Neural cell (in vitro differentiated cells): ENCODE data around the gene KIF21B.

Experiments
- CTCF ChIP-seq: fragments of 450-650 bp; IDR thresholded peaks from 2 replicates; pipeline ENCODE4 v1.5.1; 2014; ENCODE audit warnings: antibody characterized with exemption, mild to moderate bottlenecking, moderate library complexity; ENCODE audit not compliant: poor library complexity, severe bottlenecking
- MXI1 ChIP-seq: fragments of 450-650 bp; conservative IDR thresholded peaks from 2 replicates; pipeline ENCODE4 v1.6.1; 2014; ENCODE audit warnings: antibody characterized with exemption, mild to moderate bottlenecking; ENCODE audit not compliant: poor library complexity, severe bottlenecking
- RAD21 ChIP-seq: fragments of 450-650 bp; conservative IDR thresholded peaks from 2 replicates; pipeline ENCODE4 v1.6.1; 2014; ENCODE audit warnings: antibody characterized with exemption, mild to moderate bottlenecking, moderate library complexity
- REST ChIP-seq: IDR thresholded peaks from 2 replicates; pipeline ENCODE4 v1.6.1; 2012; ENCODE audit warnings: borderline replicate concordance
- SMC3 ChIP-seq: fragments of 450-650 bp; conservative IDR thresholded peaks from 2 replicates; pipeline ENCODE4 v1.6.1; 2014; ENCODE audit warnings: antibody characterized with exemption, mild to moderate bottlenecking, moderate library complexity; ENCODE audit not compliant: poor library complexity
- TAF1 ChIP-seq: IDR thresholded peaks from 2 replicates; pipeline ENCODE4 v1.6.1; 2012; ENCODE audit warnings: low read depth

- TF ChIP-seq CTCF (no peak), TAF1 (no peak), MXI1 (no peak), REST (no peak), RAD21 (no peak), SMC3 (no peak)
These were observed 58.3 kb downstream of the KIF21B start for GRCh38 chr1:200965111-200965805.
